Measurements from ENCODE around the gene CISD1.

GRCh38 chr10:58282615-58283014 is 13.7 kb downstream of the CISD1 start:
- TF ChIP-seq CTCF (IDR thresholded peaks at IDR 0.05) (no peak), POLR2A (IDR thresholded peaks at IDR 0.05) (no peak)
